Measurements from ENCODE around the gene WDR6.

Gene WDR6

DNA sequence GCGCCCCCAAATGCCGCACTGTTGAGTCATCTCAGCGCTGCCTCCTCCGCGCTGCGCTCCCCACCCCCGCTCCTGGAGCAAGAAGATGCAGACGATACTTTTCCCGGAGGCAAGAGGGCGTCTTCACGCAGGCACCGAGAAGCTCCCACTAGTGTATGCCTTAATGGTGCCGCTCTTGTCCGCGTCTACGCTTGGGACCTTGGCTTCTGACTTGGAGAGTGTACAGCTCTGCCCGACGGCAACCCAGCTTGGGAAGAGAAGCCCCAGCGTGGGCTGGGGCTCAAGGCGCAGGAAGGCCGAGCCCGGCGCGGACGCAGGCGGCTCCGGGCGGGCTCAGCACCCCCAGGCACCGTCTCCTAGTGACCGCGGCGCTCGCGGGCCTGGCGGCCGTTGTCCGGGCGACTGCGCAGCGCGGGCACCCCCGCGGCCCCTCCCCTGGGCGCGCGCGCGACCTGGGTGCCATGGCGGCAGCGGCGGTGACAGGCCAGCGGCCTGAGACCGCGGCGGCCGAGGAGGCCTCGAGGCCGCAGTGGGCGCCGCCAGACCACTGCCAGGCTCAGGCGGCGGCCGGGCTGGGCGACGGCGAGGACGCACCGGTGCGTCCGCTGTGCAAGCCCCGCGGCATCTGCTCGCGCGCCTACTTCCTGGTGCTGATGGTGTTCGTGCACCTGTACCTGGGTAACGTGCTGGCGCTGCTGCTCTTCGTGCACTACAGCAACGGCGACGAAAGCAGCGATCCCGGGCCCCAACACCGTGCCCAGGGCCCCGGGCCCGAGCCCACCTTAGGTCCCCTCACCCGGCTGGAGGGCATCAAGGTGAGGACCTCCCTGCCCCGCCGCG, 17.2 kb upstream of the WDR6 start, which contains the start of gene P4HTM:
Gene P4HTM, plus strand, starts transcription at position 446 of the 840 bp plus-strand sequence. Its CDS starts 16 bp downstream, at position 462.
- TF ChIP-seq, protein P1, sequence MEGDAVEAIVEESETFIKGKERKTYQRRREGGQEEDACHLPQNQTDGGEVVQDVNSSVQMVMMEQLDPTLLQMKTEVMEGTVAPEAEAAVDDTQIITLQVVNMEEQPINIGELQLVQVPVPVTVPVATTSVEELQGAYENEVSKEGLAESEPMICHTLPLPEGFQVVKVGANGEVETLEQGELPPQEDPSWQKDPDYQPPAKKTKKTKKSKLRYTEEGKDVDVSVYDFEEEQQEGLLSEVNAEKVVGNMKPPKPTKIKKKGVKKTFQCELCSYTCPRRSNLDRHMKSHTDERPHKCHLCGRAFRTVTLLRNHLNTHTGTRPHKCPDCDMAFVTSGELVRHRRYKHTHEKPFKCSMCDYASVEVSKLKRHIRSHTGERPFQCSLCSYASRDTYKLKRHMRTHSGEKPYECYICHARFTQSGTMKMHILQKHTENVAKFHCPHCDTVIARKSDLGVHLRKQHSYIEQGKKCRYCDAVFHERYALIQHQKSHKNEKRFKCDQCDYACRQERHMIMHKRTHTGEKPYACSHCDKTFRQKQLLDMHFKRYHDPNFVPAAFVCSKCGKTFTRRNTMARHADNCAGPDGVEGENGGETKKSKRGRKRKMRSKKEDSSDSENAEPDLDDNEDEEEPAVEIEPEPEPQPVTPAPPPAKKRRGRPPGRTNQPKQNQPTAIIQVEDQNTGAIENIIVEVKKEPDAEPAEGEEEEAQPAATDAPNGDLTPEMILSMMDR (IDR thresholded peaks at IDR 0.05), result peak; percentile 10
- peaks cover 7% of the 10 kb centered on the region for H3K27me3 Mint-ChIP-seq (ENCODE audit: low read depth, poor library complexity)
- H3K9me3 Mint-ChIP-seq, result no peaks in the 10 kb centered on the region
- H3K36me3 Mint-ChIP-seq (ENCODE audit: low read depth), result peaks cover 6% of the 10 kb centered on the region
- H3K4me3 Mint-ChIP-seq, result peak within 1 kb of the TSS; percentile 93
- H3K27ac Mint-ChIP-seq, result peak within 1 kb of the TSS; percentile 98
- H3K4me1 Mint-ChIP-seq, result peaks cover 33% of the 10 kb centered on the region
- DNase-seq, result peak; percentile 78

DNA sequence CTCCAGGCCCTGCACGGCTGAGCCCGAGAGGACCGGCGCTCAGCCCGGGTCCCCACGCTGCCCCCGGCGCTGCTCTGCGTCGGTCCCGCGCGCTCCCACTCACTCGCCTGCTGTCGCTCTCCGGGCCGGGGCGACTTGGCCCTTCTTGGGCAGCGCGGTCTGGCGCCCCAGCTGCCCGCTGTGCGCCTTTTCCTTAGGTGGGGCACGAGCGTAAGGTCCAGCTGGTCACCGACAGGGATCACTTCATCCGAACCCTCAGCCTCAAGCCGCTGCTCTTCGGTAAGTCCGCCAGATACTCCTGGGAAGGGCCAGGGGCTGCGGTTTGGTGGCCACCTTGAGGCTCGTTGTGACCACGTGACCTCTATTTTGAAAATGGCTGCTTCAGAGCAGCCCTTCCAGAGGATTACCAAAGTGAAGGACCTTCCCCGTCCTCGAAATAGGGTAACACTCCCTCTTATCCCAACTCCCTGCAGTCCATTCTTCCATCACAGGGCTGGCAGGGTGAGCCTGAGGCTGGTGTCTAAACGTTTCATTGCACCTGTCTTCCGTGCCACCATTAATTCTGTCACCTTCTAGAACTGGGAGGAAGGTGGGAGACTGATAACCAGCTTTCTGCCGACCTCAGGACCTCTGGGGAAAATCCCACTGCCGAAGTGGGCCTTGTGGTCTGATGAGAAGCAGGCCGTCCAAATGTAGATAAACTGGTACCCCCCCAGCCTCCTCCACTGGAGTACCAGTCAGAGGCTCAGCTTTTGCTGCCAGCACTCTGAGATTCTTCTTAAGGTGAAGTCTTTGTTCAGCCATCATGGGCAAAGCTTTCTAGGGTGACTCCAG, 16.3 kb upstream of the WDR6 start:
- Mint-ChIP-seq H3K27ac (no peak overlapping the region), H3K36me3 (ENCODE audit: low read depth) (peaks cover 6% of the 10 kb centered on the region)

DNA sequence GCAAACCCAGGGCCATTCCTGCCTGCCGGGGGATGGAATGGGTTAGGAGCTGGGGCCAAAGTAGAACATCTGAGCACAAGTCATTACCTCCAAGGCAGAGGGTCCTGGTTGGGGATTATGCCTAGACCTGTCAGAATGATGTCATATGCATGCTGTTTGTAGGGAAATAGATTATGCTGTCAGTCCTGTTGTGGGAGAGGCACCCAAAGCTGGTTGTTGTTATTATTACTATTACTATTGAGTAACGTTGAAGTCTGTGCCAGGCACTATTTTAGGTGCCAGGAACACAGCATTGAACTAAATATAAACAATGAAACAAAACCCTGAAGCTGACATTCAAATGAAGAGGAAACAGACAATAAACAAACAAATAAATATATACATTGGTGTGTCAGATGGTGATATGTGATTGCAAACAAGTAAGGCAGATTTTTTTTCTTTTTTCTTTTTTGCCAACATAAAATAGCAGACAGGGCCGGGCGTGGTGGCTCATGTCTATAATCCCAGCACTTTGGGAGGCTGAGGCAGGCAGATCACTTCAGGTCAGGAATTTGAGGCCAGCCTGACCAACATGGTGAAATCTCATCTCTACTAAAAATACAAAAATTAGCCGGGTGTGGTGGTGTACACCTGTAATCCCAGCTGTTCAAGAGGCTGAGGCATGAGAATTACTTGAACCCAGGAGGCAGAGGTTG, 15.2 kb upstream of the WDR6 start:
- DNase-seq, result no peak

More for the DNA sequence above, 16.3 kb upstream of the WDR6 start:
- peaks cover 7% of the 10 kb centered on the region for H3K27me3 Mint-ChIP-seq (ENCODE audit: low read depth, poor library complexity)
- no peaks in the 10 kb centered on the region for H3K9me3 Mint-ChIP-seq
- H3K4me1 Mint-ChIP-seq, result peaks cover 33% of the 10 kb centered on the region
- peak overlapping the region; percentile 88 for H3K4me3 Mint-ChIP-seq
- TF ChIP-seq, protein P1 (IDR thresholded peaks at IDR 0.05), result no peak
- peak; percentile 39 for DNase-seq

DNA sequence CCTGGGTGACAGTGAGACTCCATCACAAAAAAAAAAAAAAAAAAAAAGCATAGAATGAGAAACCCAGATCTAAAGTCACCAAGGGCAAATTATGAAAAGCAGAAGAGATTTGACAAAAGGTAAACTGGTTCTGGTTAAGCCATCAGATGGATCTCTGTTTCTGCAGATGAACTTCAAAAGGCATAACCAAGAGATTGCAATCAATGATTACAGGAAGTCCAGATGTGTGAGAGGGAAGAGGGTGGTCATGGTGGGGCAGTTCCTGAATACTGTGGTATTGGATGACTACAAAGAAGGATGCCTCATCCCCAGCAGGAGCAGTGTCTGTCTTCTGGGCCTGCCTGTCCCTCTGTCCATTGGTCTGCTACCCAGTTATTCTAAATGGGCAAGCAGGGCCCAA, 13.4 kb upstream of the WDR6 start:
- peaks cover 2% of the 10 kb centered on the region for H3K27me3 Mint-ChIP-seq (ENCODE audit: low read depth, poor library complexity)
- H3K4me1 Mint-ChIP-seq, result peaks cover 42% of the 10 kb centered on the region
- TF ChIP-seq, protein P1 (IDR thresholded peaks at IDR 0.05), result no peak
- DNase-seq, result no peak
- no peaks in the 10 kb centered on the region for H3K9me3 Mint-ChIP-seq
- H3K4me3 Mint-ChIP-seq, result no peak overlapping the region
- peaks cover 6% of the 10 kb centered on the region for H3K36me3 Mint-ChIP-seq (ENCODE audit: low read depth)
- H3K27ac Mint-ChIP-seq, result no peak overlapping the region

More for the DNA sequence above, 15.2 kb upstream of the WDR6 start:
- peaks cover 7% of the 10 kb centered on the region for H3K27me3 Mint-ChIP-seq (ENCODE audit: low read depth, poor library complexity)
- TF ChIP-seq, protein P1 (IDR thresholded peaks at IDR 0.05), result no peak
- peaks cover 33% of the 10 kb centered on the region for H3K4me1 Mint-ChIP-seq
- no peaks in the 10 kb centered on the region for H3K9me3 Mint-ChIP-seq
- peak overlapping the region; percentile 72 for H3K4me3 Mint-ChIP-seq
- H3K27ac Mint-ChIP-seq, result no peak overlapping the region
- peaks cover 6% of the 10 kb centered on the region for H3K36me3 Mint-ChIP-seq (ENCODE audit: low read depth)

DNA sequence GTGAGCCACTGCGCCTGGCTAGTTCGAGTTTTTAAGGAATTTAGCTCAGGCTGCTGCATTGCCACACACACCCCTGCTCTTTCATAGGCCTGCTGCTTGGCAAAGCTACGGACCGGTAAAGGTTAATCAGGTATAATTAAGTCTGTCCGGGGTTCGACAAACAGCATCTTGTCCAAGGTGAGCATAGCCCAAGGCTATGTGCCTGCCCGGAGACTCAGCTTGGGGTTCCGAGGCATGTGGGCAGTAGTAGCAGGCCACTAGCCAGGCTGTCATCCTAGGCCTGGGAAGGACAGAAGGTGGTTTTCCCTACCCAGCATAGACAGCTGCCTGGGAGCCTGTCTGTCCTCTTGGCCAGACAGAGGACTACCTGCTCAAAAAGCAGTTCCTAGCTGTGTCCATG, 10.6 kb upstream of the WDR6 start:
- Mint-ChIP-seq H3K27me3 (ENCODE audit: low read depth, poor library complexity) (peaks cover 2% of the 10 kb centered on the region), H3K27ac (no peak overlapping the region), H3K9me3 (no peaks in the 10 kb centered on the region)

More for the DNA sequence above, 10.6 kb upstream of the WDR6 start:
- H3K4me1 Mint-ChIP-seq, result peaks cover 31% of the 10 kb centered on the region
- TF ChIP-seq, protein P1 (IDR thresholded peaks at IDR 0.05), result no peak
- DNase-seq, result no peak
- no peak overlapping the region for H3K4me3 Mint-ChIP-seq
- peaks cover 6% of the 10 kb centered on the region for H3K36me3 Mint-ChIP-seq (ENCODE audit: low read depth)
